CD14-positive monocyte (primary cell): ENCODE data around the gene COL20A1. TPM values are rescaled to one million over a fixed set of nuclear protein-coding genes. Genes with fewer than 3 reads are reported as not detected.

ENCODE experiments used
- DNase-seq, 3 donors: peaks; one replicate each; pipeline ENCODE4 v3.0.0-alpha.2; 2011 to 2022
- H2AFZ ChIP-seq: 2 replicates; pipeline ENCODE4 v1.6.0; 2012; ENCODE audit warnings: mild to moderate bottlenecking, low read depth, low read length, inconsistent platforms; ENCODE audit not compliant: insufficient read depth, poor library complexity, severe bottlenecking
- H3K27ac ChIP-seq, 2 donors: 1 replicate in 1 of 2; 2 replicates in 1 of 2; pipeline ENCODE4 v1.5.1; 2012 to 2013; ENCODE audit warnings: low read length in 2 of 2, control low read depth in 1 of 2, inconsistent platforms in 1 of 2, low read depth in 1 of 2, mild to moderate bottlenecking in 1 of 2
- H3K27me3 ChIP-seq, 2 donors: one replicate each; pipeline versions ENCODE4 v1.6.0 to v1.6.1; 2011 to 2013; ENCODE audit warnings: low read length in 2 of 2; ENCODE audit not compliant: control insufficient read depth in 2 of 2, insufficient read depth in 2 of 2
- H3K36me3 ChIP-seq, 2 donors: replicated peaks in 1 of 2; 1 replicate in 1 of 2; 2 replicates in 1 of 2; pipeline versions ENCODE4 v1.5.1 to v1.6.1; 2012 to 2013; ENCODE audit warnings: low read length in 2 of 2, control low read depth in 1 of 2, inconsistent platforms in 1 of 2, mild to moderate bottlenecking in 1 of 2; ENCODE audit not compliant: insufficient read depth in 2 of 2, control insufficient read depth in 1 of 2
- H3K4me1 ChIP-seq, 2 donors: 1 replicate in 1 of 2; 2 replicates in 1 of 2; pipeline versions ENCODE4 v1.5.1 to v1.6.1; 2012 to 2013; ENCODE audit warnings: low read length in 2 of 2, control low read depth in 1 of 2, inconsistent platforms in 1 of 2, mild to moderate bottlenecking in 1 of 2, moderate library complexity in 1 of 2; ENCODE audit not compliant: insufficient read depth in 2 of 2, control insufficient read depth in 1 of 2
- H3K4me2 ChIP-seq: replicated peaks from 2 replicates; pipeline ENCODE3; 2012; ENCODE audit warnings: low read length, moderate library complexity, mild to moderate bottlenecking; ENCODE audit not compliant: poor library complexity, severe bottlenecking; ENCODE audit errors: extremely low read depth
- H3K4me3 ChIP-seq, 3 experiments: fragments of 200-600 bp in 1 of 3; sonication (generic) in 1 of 3; replicated peaks in 1 of 3; 1 replicate in 2 of 3; 2 replicates in 1 of 3; pipeline ENCODE4 v1.5.1; 2011 to 2013; ENCODE audit warnings: low read length in 3 of 3, mild to moderate bottlenecking in 3 of 3, control low read depth in 2 of 3, low read depth in 2 of 3, inconsistent platforms in 1 of 3, moderate library complexity in 1 of 3
- H3K79me2 ChIP-seq: 2 replicates; pipeline ENCODE4 v1.6.0; 2012; ENCODE audit warnings: mild to moderate bottlenecking, control low read depth, inconsistent platforms, low read length, moderate library complexity; ENCODE audit not compliant: insufficient read depth
- H3K9ac ChIP-seq: 2 replicates; pipeline ENCODE4 v1.6.0; 2017; ENCODE audit warnings: low read length, mild to moderate bottlenecking; ENCODE audit not compliant: insufficient read depth, poor library complexity, severe bottlenecking
- H3K9me3 ChIP-seq, 2 donors: replicated peaks in 1 of 2; 1 replicate in 1 of 2; 2 replicates in 1 of 2; pipeline versions ENCODE4 v1.5.1 to v1.6.1; 2012 to 2013; ENCODE audit warnings: low read length in 2 of 2, control low read depth in 1 of 2; ENCODE audit not compliant: control insufficient read depth in 1 of 2, insufficient read depth in 1 of 2
- H4K20me1 ChIP-seq: 2 replicates; pipeline ENCODE4 v1.6.0; 2012; ENCODE audit warnings: mild to moderate bottlenecking, low read length, control low read depth, moderate library complexity; ENCODE audit not compliant: insufficient read depth
- H3K27ac Mint-ChIP-seq, 7 donors: one replicate each; pipeline ENCODE4 v1.8.0; 2020; ENCODE audit warnings: mild to moderate bottlenecking in 7 of 7, mixed read lengths in 7 of 7, moderate library complexity in 6 of 7, inconsistent platforms in 2 of 7
- H3K27me3 Mint-ChIP-seq, 3 donors: one replicate each; pipeline ENCODE4 v1.8.0; 2021 to 2022; ENCODE audit warnings: low read depth in 3 of 3, mild to moderate bottlenecking in 3 of 3, mixed read lengths in 3 of 3, moderate library complexity in 3 of 3, inconsistent platforms in 1 of 3
- H3K36me3 Mint-ChIP-seq, 2 donors: one replicate each; pipeline ENCODE4 v1.8.0; 2020; ENCODE audit warnings: mixed read lengths in 2 of 2, inconsistent platforms in 1 of 2, mild to moderate bottlenecking in 1 of 2
- H3K4me1 Mint-ChIP-seq: one replicate; pipeline ENCODE4 v1.8.0; 2020; ENCODE audit warnings: mild to moderate bottlenecking, mixed read lengths
- H3K4me3 Mint-ChIP-seq, 2 donors: one replicate each; pipeline ENCODE4 v1.8.0; 2020; ENCODE audit warnings: mild to moderate bottlenecking in 2 of 2, mixed read lengths in 2 of 2, moderate library complexity in 1 of 2
- H3K9me3 Mint-ChIP-seq, 7 donors: one replicate each; pipeline ENCODE4 v1.8.0; 2020 to 2022; ENCODE audit warnings: mixed read lengths in 7 of 7, mild to moderate bottlenecking in 6 of 7, moderate library complexity in 6 of 7, inconsistent platforms in 2 of 7
- WGBS: methylation state at CpG from one replicate; pipeline ENCODE4 v1.1.5; 2013; ENCODE audit warnings: missing lambda C conversion rate; ENCODE audit not compliant: insufficient coverage; 5-methylcytosine and 5-hydroxymethylcytosine counted together
- intact Hi-C, 2 donors: fragments of 100-400 bp; cut with micrococcal nuclease; formaldehyde crosslinking; loops; one replicate each; pipeline versions ENCODE4 v1.15.0 to v1.15.1; 2023
- polyA plus RNA-seq, 3 donors: library from polyadenylated mRNA; depleted of rRNA in 1 of 3; unstranded in 2 of 3; stranded (reverse) in 1 of 3; fragments of 300-500 nt in 2 of 3; fragments of >200 nt in 1 of 3; fragmentation: Illumina TruSeq in 2 of 3; gene quantifications; 1 replicate in 2 of 3; 2 replicates in 1 of 3; pipeline ENCODE4 v1.2.3, GENCODE V29; 2012 to 2021
- TF ChIP-seq, protein P1 (sequence below): fragments of 200-600 bp; IDR thresholded peaks from one replicate; pipeline ENCODE4 v1.8.0; 2022; ENCODE audit warnings: antibody characterized with exemption, mild to moderate bottlenecking

The COL20A1 gene
- polyA plus RNA-seq, 3 donors: not detected

DNA sequence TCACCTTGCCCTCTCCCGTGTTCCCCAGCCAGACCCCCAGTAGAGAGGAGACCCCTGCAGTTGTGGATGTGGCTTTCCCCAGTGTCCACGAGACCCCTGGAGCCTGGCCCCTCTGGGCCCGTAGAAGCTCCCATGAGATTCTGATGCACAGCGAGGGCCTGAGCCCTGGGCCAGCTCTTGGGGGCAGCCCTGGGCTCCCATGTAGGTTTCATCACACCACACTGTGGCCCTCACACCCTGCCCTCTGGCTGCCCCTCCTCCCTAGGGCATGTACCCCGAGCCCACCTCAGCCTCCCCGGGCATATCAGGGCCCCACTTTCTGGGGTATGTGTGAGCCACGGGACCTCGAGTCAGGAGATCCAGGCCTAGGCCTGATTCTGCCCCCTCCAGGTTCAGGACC lies 75.2 kb downstream of the COL20A1 start:
- Histone ChIP-seq H3K4me2 (no peak overlapping the region), H3K4me3 (no peak overlapping the region), H3K36me3 (no peaks in the 10 kb centered on the region), H4K20me1 (no peaks in the 10 kb centered on the region), H3K9me3 (no peaks in the 10 kb centered on the region), H3K27me3 (no peaks in the 10 kb centered on the region), H3K9ac (no peak overlapping the region), H3K4me1 (no peaks in the 10 kb centered on the region), H2AFZ (no peak overlapping the region), H3K79me2 (no peaks in the 10 kb centered on the region), H3K27ac (no peak overlapping the region)
- Mint-ChIP-seq H3K27ac (no peak overlapping the region), H3K36me3 (no peaks in the 10 kb centered on the region), H3K4me1 (no peaks in the 10 kb centered on the region), H3K4me3 (no peak overlapping the region), H3K27me3 (peaks cover 9 to 10% (median 9%) of the 10 kb centered on the region in 3 donors), H3K9me3 (peaks cover 0 to 2% (median 0%) of the 10 kb centered on the region in 7 donors)
- no peak for DNase-seq
- TF ChIP-seq, protein P1, sequence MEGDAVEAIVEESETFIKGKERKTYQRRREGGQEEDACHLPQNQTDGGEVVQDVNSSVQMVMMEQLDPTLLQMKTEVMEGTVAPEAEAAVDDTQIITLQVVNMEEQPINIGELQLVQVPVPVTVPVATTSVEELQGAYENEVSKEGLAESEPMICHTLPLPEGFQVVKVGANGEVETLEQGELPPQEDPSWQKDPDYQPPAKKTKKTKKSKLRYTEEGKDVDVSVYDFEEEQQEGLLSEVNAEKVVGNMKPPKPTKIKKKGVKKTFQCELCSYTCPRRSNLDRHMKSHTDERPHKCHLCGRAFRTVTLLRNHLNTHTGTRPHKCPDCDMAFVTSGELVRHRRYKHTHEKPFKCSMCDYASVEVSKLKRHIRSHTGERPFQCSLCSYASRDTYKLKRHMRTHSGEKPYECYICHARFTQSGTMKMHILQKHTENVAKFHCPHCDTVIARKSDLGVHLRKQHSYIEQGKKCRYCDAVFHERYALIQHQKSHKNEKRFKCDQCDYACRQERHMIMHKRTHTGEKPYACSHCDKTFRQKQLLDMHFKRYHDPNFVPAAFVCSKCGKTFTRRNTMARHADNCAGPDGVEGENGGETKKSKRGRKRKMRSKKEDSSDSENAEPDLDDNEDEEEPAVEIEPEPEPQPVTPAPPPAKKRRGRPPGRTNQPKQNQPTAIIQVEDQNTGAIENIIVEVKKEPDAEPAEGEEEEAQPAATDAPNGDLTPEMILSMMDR: no peak
- 96% methylated on average over 5 of the region's 8 CpGs for whole genome bisulfite sequencing
- intact Hi-C loops: no loop called here

DNA sequence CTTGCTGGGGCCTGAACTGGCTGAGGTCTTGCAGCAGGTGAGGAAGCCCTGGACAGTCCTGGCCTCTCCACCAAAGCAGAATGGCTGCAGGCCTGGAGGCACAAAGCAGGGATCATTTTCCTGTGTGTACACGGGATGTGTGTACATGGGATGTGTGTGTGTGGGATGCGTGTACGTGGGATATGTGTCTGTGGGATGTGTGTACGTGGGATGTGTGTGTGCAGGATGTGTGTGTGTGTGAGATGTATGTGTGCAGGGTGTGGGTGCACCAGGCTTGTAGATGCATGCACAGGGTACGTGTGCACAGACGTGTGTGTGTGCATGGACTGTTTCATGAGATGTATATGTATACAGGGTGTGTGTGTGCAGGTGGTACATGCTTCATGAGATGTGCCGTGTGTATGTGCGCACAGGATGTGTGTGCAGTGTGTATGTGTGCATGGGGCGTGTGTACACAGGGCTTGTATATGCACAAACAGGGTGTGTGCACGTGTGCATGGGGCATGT lies 76.1 kb downstream of the COL20A1 start:
- intact Hi-C loops: no loop called here
- H3K27ac Mint-ChIP-seq: peak overlapping the region in 1 of 7 donors; percentile 73
- no peaks in the 10 kb centered on the region for H3K9me3 ChIP-seq
- no peak overlapping the region for H3K27ac ChIP-seq
- no peaks in the 10 kb centered on the region for H3K79me2 ChIP-seq
- 97% methylated on average over 8 of the region's 10 CpGs for WGBS
- no peak overlapping the region for H3K4me2 ChIP-seq
- H3K36me3 Mint-ChIP-seq: no peaks in the 10 kb centered on the region
- H3K9me3 Mint-ChIP-seq: peaks cover 0 to 2% (median 0%) of the 10 kb centered on the region in 7 donors
- no peaks in the 10 kb centered on the region for H3K4me1 Mint-ChIP-seq
- DNase-seq: no peak
- no peak overlapping the region for H2AFZ ChIP-seq
- H3K27me3 ChIP-seq: no peaks in the 10 kb centered on the region
- TF ChIP-seq, protein P1: no peak
- peaks cover 6 to 9% (median 6%) of the 10 kb centered on the region in 3 donors for H3K27me3 Mint-ChIP-seq
- H3K4me3 ChIP-seq: no peak overlapping the region
- no peak overlapping the region for H3K9ac ChIP-seq
- H3K4me1 ChIP-seq: no peaks in the 10 kb centered on the region
- H3K36me3 ChIP-seq: no peaks in the 10 kb centered on the region
- no peak overlapping the region for H3K4me3 Mint-ChIP-seq
- H4K20me1 ChIP-seq: no peaks in the 10 kb centered on the region
